ENCODE measurements around the gene TTL. TPM values are rescaled to one million over a fixed set of nuclear protein-coding genes. Genes with fewer than 3 reads are reported as not detected.
A peak's percentile ranks its signal among the peaks of the same experiment; 100 is the strongest.

Gene TTL
- total and polyA plus RNA-seq, 2 of the 13 experiments (the other 11 are each of a cell fraction or from before 2014, with no cell fraction given): 19.0 to 59.8 TPM

GRCh38 chr2:112583497-112584133 lies 101.7 kb downstream of the TTL start (continued):
- TF ChIP-seq ZC3H13 (CRISPR knock-in tag; IDR thresholded peaks at IDR 0.05) (peak; percentile 66; the same call in 1 of the 2 replicates), ZNF503 (CRISPR knock-in tag; IDR thresholded peaks at IDR 0.05) (no peak), SCMH1 (CRISPR knock-in tag; IDR thresholded peaks at IDR 0.05; ENCODE audit: borderline replicate concordance) (no peak), PAX8 (CRISPR knock-in tag; IDR thresholded peaks at IDR 0.05; ENCODE audit: borderline replicate concordance) (no peak), ZNF232 (CRISPR knock-in tag; IDR thresholded peaks at IDR 0.05; ENCODE audit: borderline replicate concordance) (peak; percentile 95), ZSCAN30 (CRISPR knock-in tag; IDR thresholded peaks at IDR 0.05) (0 out of 2 replicates have a peak, but pooled peaks have one; percentile 20), ZSCAN9 (CRISPR knock-in tag; IDR thresholded peaks at IDR 0.05; ENCODE audit: borderline replicate concordance) (no peak), CTCF (CRISPR knock-in tag; IDR thresholded peaks at IDR 0.05) (peak; percentile 70), PAWR (CRISPR knock-in tag; IDR thresholded peaks at IDR 0.05; ENCODE audit: borderline replicate concordance) (0 out of 2 replicates have a peak, but pooled peaks have one; percentile 60), NCOA1 (CRISPR knock-in tag; IDR thresholded peaks at IDR 0.05) (peak; percentile 89), IRF2 (CRISPR knock-in tag; IDR thresholded peaks at IDR 0.05) (no peak), HNRNPLL (IDR thresholded peaks at IDR 0.05; ENCODE audit: low read depth, low read length, poor library complexity, severe bottlenecking) (no peak), KLF11 (CRISPR knock-in tag; IDR thresholded peaks at IDR 0.05) (no peak), ZBTB39 (CRISPR knock-in tag; IDR thresholded peaks at IDR 0.05) (0 out of 2 replicates have a peak, but pooled peaks have one; percentile 20), MED1 (CRISPR knock-in tag; IDR thresholded peaks at IDR 0.05) (no peak), CHCHD3 (CRISPR knock-in tag; IDR thresholded peaks at IDR 0.05) (0 out of 2 replicates have a peak, but pooled peaks have one; percentile 47), DPF2 (CRISPR knock-in tag; IDR thresholded peaks at IDR 0.05; ENCODE audit: borderline replicate concordance, low read depth) (no peak), BATF2 (CRISPR knock-in tag; IDR thresholded peaks at IDR 0.05) (0 out of 2 replicates have a peak, but pooled peaks have one; percentile 25), MLX (CRISPR knock-in tag; IDR thresholded peaks at IDR 0.05) (no peak), KLF16 (CRISPR knock-in tag; IDR thresholded peaks at IDR 0.05) (no peak), ZNF572 (CRISPR knock-in tag; IDR thresholded peaks at IDR 0.05) (no peak), HNF4A (CRISPR knock-in tag; IDR thresholded peaks at IDR 0.05) (peak; percentile 34), ZNF251 (CRISPR knock-in tag; IDR thresholded peaks at IDR 0.05) (no peak), ZSCAN25 (CRISPR knock-in tag; IDR thresholded peaks at IDR 0.05) (0 out of 2 replicates have a peak, but pooled peaks have one; percentile 4)
